Natural killer cell treated with Interleukin-12 subunit alpha and Interleukin-12 subunit beta and Interleukin-15 and Interleukin-18, amount 100 ng/mL, for 72 hours (primary cell): ENCODE results near the gene CBS. TPM values are rescaled to one million over a fixed set of nuclear protein-coding genes. Genes with fewer than 3 reads are reported as not detected.
"Not testable (repeated sequence)": the region's sequence is repeated elsewhere in the genome, so short reads cannot be mapped to it uniquely, and the experiment has no call there.

Source experiments
- ATAC-seq, 2 donors: fragments of 150-1000 bp; cut with Tn5 transposase in 1 of 2; sonication (Bioruptor Pico), chemical (Tn5 transposase) in 1 of 2; 2 replicates each; pipeline ENCODE4 v1.10.0; 2021
- DNase-seq: peaks from one replicate; pipeline ENCODE4 v3.0.0; 2022; ENCODE audit warnings: low spot score
- H3K27ac Mint-ChIP-seq, 2 donors: 1 replicate in 1 of 2; 2 replicates in 1 of 2; pipeline ENCODE4 v1.8.0; 2022; ENCODE audit warnings: mixed read lengths in 2 of 2, mild to moderate bottlenecking in 1 of 2, moderate library complexity in 1 of 2
- H3K27me3 Mint-ChIP-seq, 2 donors: 1 replicate in 1 of 2; 2 replicates in 1 of 2; pipeline ENCODE4 v1.8.0; 2022; ENCODE audit warnings: mixed read lengths in 2 of 2
- H3K36me3 Mint-ChIP-seq: one replicate; pipeline ENCODE4 v1.8.0; 2022; ENCODE audit warnings: mixed read lengths
- H3K4me1 Mint-ChIP-seq, 2 donors: 1 replicate in 1 of 2; 2 replicates in 1 of 2; pipeline ENCODE4 v1.8.0; 2022; ENCODE audit warnings: low read depth in 2 of 2, mixed read lengths in 2 of 2, mild to moderate bottlenecking in 1 of 2
- H3K4me3 Mint-ChIP-seq: one replicate; pipeline ENCODE4 v1.8.0; 2022; ENCODE audit warnings: mixed read lengths
- H3K9me3 Mint-ChIP-seq: 2 replicates; pipeline ENCODE4 v1.8.0; 2022; ENCODE audit warnings: mixed read lengths
- total RNA-seq, 2 donors: library from RNA; stranded (reverse); gene quantifications; one replicate each; pipeline ENCODE4 v1.2.3, GENCODE V29; 2022

Gene CBS
- total RNA-seq, 2 donors from 2014 or later = 4.7 to 6.8 TPM

- H3K27ac Mint-ChIP-seq, H3K9me3 Mint-ChIP-seq, H3K4me3 Mint-ChIP-seq, H3K36me3 Mint-ChIP-seq, H3K4me1 Mint-ChIP-seq, H3K27me3 Mint-ChIP-seq, DNase-seq: not testable (repeated sequence)
- ATAC-seq = peak; percentile 43 to 55
These were observed 29.5 kb downstream of the CBS start for GRCh38 chr21:43045876-43046821.

- peak; percentile 69 to 71 for ATAC-seq
- not testable (repeated sequence) for H3K9me3 Mint-ChIP-seq, H3K27me3 Mint-ChIP-seq, DNase-seq, H3K4me1 Mint-ChIP-seq, H3K36me3 Mint-ChIP-seq
- Mint-ChIP-seq H3K27ac (peak overlapping the region; percentile 49 to 60), H3K4me3 (peak overlapping the region; percentile 77)
These were observed 30.3 kb downstream of the CBS start for GRCh38 chr21:43045165-43045875.

- H3K9me3 Mint-ChIP-seq, H3K4me3 Mint-ChIP-seq, H3K27me3 Mint-ChIP-seq, DNase-seq, H3K36me3 Mint-ChIP-seq, H3K27ac Mint-ChIP-seq, H3K4me1 Mint-ChIP-seq, ATAC-seq: not testable (repeated sequence)
These were observed 31.1 kb downstream of the CBS start for GRCh38 chr21:43044547-43044946.

GRCh38 chr21:43043291-43043690, 32.3 kb downstream of the CBS start:
- not testable (repeated sequence) for H3K27me3 Mint-ChIP-seq, H3K9me3 Mint-ChIP-seq, DNase-seq, H3K27ac Mint-ChIP-seq, ATAC-seq, H3K4me3 Mint-ChIP-seq, H3K36me3 Mint-ChIP-seq, H3K4me1 Mint-ChIP-seq

- not testable (repeated sequence) for ATAC-seq, DNase-seq, H3K27ac Mint-ChIP-seq, H3K4me3 Mint-ChIP-seq, H3K4me1 Mint-ChIP-seq, H3K27me3 Mint-ChIP-seq, H3K9me3 Mint-ChIP-seq, H3K36me3 Mint-ChIP-seq
These were observed 33.5 kb downstream of the CBS start for GRCh38 chr21:43042169-43042568.

GRCh38 chr21:43038659-43039044, 37.0 kb downstream of the CBS start:
- not testable (repeated sequence) for H3K27ac Mint-ChIP-seq, H3K27me3 Mint-ChIP-seq, H3K36me3 Mint-ChIP-seq, DNase-seq, H3K4me1 Mint-ChIP-seq, ATAC-seq, H3K9me3 Mint-ChIP-seq, H3K4me3 Mint-ChIP-seq

GRCh38 chr21:43037918-43038658, 37.5 kb downstream of the CBS start:
- ATAC-seq = peak in 1 of 2 donors; percentile 15
- H3K36me3 Mint-ChIP-seq, DNase-seq, H3K27ac Mint-ChIP-seq, H3K27me3 Mint-ChIP-seq, H3K4me3 Mint-ChIP-seq, H3K4me1 Mint-ChIP-seq, H3K9me3 Mint-ChIP-seq: not testable (repeated sequence)

GRCh38 chr21:43036889-43037288, 38.7 kb downstream of the CBS start:
- not testable (repeated sequence) for H3K36me3 Mint-ChIP-seq, H3K27ac Mint-ChIP-seq, H3K27me3 Mint-ChIP-seq, H3K4me1 Mint-ChIP-seq, DNase-seq, ATAC-seq, H3K4me3 Mint-ChIP-seq, H3K9me3 Mint-ChIP-seq

GRCh38 chr21:43034826-43035225, 40.8 kb downstream of the CBS start:
- Mint-ChIP-seq H3K27ac (no peak overlapping the region), H3K4me3 (no peak overlapping the region), H3K36me3 (no peaks in the 10 kb centered on the region), H3K4me1 (no peaks in the 10 kb centered on the region), H3K27me3 (no peaks in the 10 kb centered on the region), H3K9me3 (no peaks in the 10 kb centered on the region)
- DNase-seq (no peak), ATAC-seq (no peak)

- ATAC-seq = no peak
- Mint-ChIP-seq H3K27ac (no peak overlapping the region), H3K4me1 (no peaks in the 10 kb centered on the region), H3K27me3 (no peaks in the 10 kb centered on the region), H3K36me3 (no peaks in the 10 kb centered on the region), H3K9me3 (no peaks in the 10 kb centered on the region), H3K4me3 (no peak overlapping the region)
- DNase-seq = no peak
These were observed 41.5 kb downstream of the CBS start for GRCh38 chr21:43034101-43034500.

GRCh38 chr21:43031121-43031619, 44.5 kb downstream of the CBS start:
- H3K4me1 Mint-ChIP-seq = no peaks in the 10 kb centered on the region
- H3K27me3 Mint-ChIP-seq = no peaks in the 10 kb centered on the region
- H3K36me3 Mint-ChIP-seq = no peaks in the 10 kb centered on the region
- H3K9me3 Mint-ChIP-seq = no peaks in the 10 kb centered on the region
- H3K4me3 Mint-ChIP-seq = no peak overlapping the region
- no peak overlapping the region for H3K27ac Mint-ChIP-seq
- ATAC-seq (no peak), DNase-seq (no peak)

GRCh38 chr21:43029785-43030184, 45.9 kb downstream of the CBS start:
- no peak overlapping the region for H3K4me3 Mint-ChIP-seq
- no peaks in the 10 kb centered on the region for H3K36me3 Mint-ChIP-seq
- DNase-seq (no peak), ATAC-seq (no peak)
- H3K27me3 Mint-ChIP-seq = no peaks in the 10 kb centered on the region
- no peak overlapping the region for H3K27ac Mint-ChIP-seq
- no peaks in the 10 kb centered on the region for H3K9me3 Mint-ChIP-seq
- H3K4me1 Mint-ChIP-seq = no peaks in the 10 kb centered on the region

- H3K4me1 Mint-ChIP-seq = no peaks in the 10 kb centered on the region
These were observed 47.5 kb downstream of the CBS start for GRCh38 chr21:43027846-43028731.

More at GRCh38 chr21:43027846-43028731, 47.5 kb downstream of the CBS start:
- DNase-seq (no peak), ATAC-seq (no peak)
- no peak overlapping the region for H3K4me3 Mint-ChIP-seq
- no peaks in the 10 kb centered on the region for H3K9me3 Mint-ChIP-seq
- H3K36me3 Mint-ChIP-seq = no peaks in the 10 kb centered on the region
- no peaks in the 10 kb centered on the region for H3K27me3 Mint-ChIP-seq
- H3K27ac Mint-ChIP-seq = no peak overlapping the region
